HepG2 (cell line): Measurements from ENCODE around the gene ZNF670. TPM values are rescaled to one million over a fixed set of nuclear protein-coding genes. Genes with fewer than 3 reads are reported as not detected.

ENCODE experiments used
- CHD4 ChIP-seq: fragments of 200-600 bp; sonication (generic); IDR thresholded peaks from 2 replicates; pipeline ENCODE4 v1.7.0; 2017; ENCODE audit warnings: mild to moderate bottlenecking, low read length, borderline replicate concordance
- CREM ChIP-seq, 2 experiments: sonication (generic) in 1 of 2; formaldehyde crosslinking in 1 of 2; IDR thresholded peaks; 2 replicates each; pipeline versions ENCODE4 v1.4.0 to v1.6.1; 2016 to 2020; ENCODE audit warnings: antibody characterized with exemption in 1 of 2, mild to moderate bottlenecking in 1 of 2, missing genetic modification reagents in 1 of 2
- ELF3 ChIP-seq: IDR thresholded peaks from 2 replicates; pipeline ENCODE4 v1.6.1; 2016; ENCODE audit warnings: missing genetic modification reagents, missing compliant biosample characterization
- ERF ChIP-seq: IDR thresholded peaks from 2 replicates; pipeline ENCODE4 v1.6.1; 2018; ENCODE audit warnings: missing biosample characterization, missing genetic modification reagents
- EZH2 ChIP-seq: conservative IDR thresholded peaks from 2 replicates; pipeline ENCODE4 v1.6.1; 2012; ENCODE audit warnings: mild to moderate bottlenecking, low read depth, low read length, moderate library complexity
- GTF2F1 ChIP-seq: fragments of 150-350 bp; IDR thresholded peaks from 2 replicates; pipeline ENCODE4 v1.6.1; 2014; ENCODE audit warnings: low read length
- HDAC2 ChIP-seq: sonication (generic); formaldehyde crosslinking; IDR thresholded peaks from 2 replicates; pipeline ENCODE4 v1.4.0; 2020; ENCODE audit warnings: missing genetic modification reagents
- HNF4G ChIP-seq, 2 experiments: sonication (generic) in 1 of 2; formaldehyde crosslinking in 1 of 2; IDR thresholded peaks; 2 replicates each; pipeline versions ENCODE4 v1.4.0 to v1.6.1; 2011 to 2020; ENCODE audit warnings: borderline replicate concordance in 2 of 2, low read depth in 2 of 2, mild to moderate bottlenecking in 2 of 2, low read length in 1 of 2, missing genetic modification reagents in 1 of 2, moderate library complexity in 1 of 2
- HOMEZ ChIP-seq: IDR thresholded peaks from 2 replicates; pipeline ENCODE4 v1.6.1; 2016; ENCODE audit warnings: low read depth
- MBD4 ChIP-seq: IDR thresholded peaks from 2 replicates; pipeline ENCODE4 v1.6.1; 2012; ENCODE audit warnings: low read length, inconsistent platforms, borderline replicate concordance
- MEIS1 ChIP-seq: sonication (generic); formaldehyde crosslinking; IDR thresholded peaks from 2 replicates; pipeline ENCODE4 v1.9.0; 2021; ENCODE audit warnings: mild to moderate bottlenecking, missing genetic modification reagents, moderate library complexity, borderline replicate concordance
- PPARG ChIP-seq: conservative IDR thresholded peaks from 2 replicates; pipeline ENCODE4 v1.6.1; 2016; ENCODE audit warnings: missing biosample characterization, missing genetic modification reagents
- PTBP1 ChIP-seq: fragments of 200-400 bp; formaldehyde crosslinking; IDR thresholded peaks from 2 replicates; pipeline ENCODE4 v1.6.1; 2018; ENCODE audit warnings: low read length, low read depth; ENCODE audit not compliant: poor library complexity, severe bottlenecking
- SIN3A ChIP-seq: IDR thresholded peaks from 2 replicates; pipeline ENCODE4 v1.6.1; 2011; ENCODE audit warnings: low read depth, mild to moderate bottlenecking, control low read depth, low read length, borderline replicate concordance
- ZBTB49 ChIP-seq: sonication (generic); formaldehyde crosslinking; IDR thresholded peaks from 2 replicates; pipeline ENCODE4 v1.4.0; 2020; ENCODE audit warnings: missing genetic modification reagents, borderline replicate concordance
- ZMYM2 ChIP-seq: sonication (generic); formaldehyde crosslinking; IDR thresholded peaks from 2 replicates; pipeline ENCODE4 v1.8.0; 2022; ENCODE audit warnings: mild to moderate bottlenecking, missing genetic modification reagents
- ZMYM4 ChIP-seq: sonication (generic); formaldehyde crosslinking; IDR thresholded peaks from 2 replicates; pipeline ENCODE4 v1.8.1; 2023; ENCODE audit warnings: mild to moderate bottlenecking, missing genetic modification reagents
- ZNF451 ChIP-seq: sonication (generic); formaldehyde crosslinking; IDR thresholded peaks from 2 replicates; pipeline ENCODE4 v1.5.0; 2020; ENCODE audit warnings: mild to moderate bottlenecking, missing genetic modification reagents
- ZNF530 ChIP-seq: sonication (generic); formaldehyde crosslinking; IDR thresholded peaks from 2 replicates; pipeline ENCODE4 v1.5.0; 2020; ENCODE audit warnings: low read depth, mild to moderate bottlenecking, missing genetic modification reagents
- ZNF775 ChIP-seq: sonication (generic); formaldehyde crosslinking; IDR thresholded peaks from 2 replicates; pipeline ENCODE4 v1.4.0; 2020; ENCODE audit warnings: missing genetic modification reagents, mild to moderate bottlenecking, moderate library complexity, borderline replicate concordance
- polyA plus RNA-seq, 8 experiments: library from polyadenylated mRNA; depleted of rRNA in 3 of 8; stranded (reverse) in 7 of 8; unstranded in 1 of 8; fragments of >200 nt; fragmentation: Illumina TruSeq in 4 of 8; extraction: Trizol in 4 of 8; gene quantifications; 2 replicates each; pipeline versions ENCODE4 v1.2.1 to v1.2.3, GENCODE V29; 2011 to 2016; ENCODE audit warnings: low read depth in 4 of 8, missing spikeins in 1 of 8, mixed read lengths in 1 of 8; ENCODE audit not compliant: insufficient read depth in 1 of 8
- total RNA-seq, 5 experiments: library from RNA; depleted of rRNA; stranded (reverse); fragments of >200 nt; fragmentation: Illumina TruSeq; extraction: Trizol; gene quantifications; 2 replicates each; pipeline ENCODE4 v1.2.3, GENCODE V29; 2016; ENCODE audit warnings: low read depth in 1 of 5
- TF ChIP-seq, protein P1 (sequence below): sonication (generic); formaldehyde crosslinking; IDR thresholded peaks from 2 replicates; pipeline ENCODE4 v1.5.1; 2020; ENCODE audit warnings: mild to moderate bottlenecking, missing genetic modification reagents, borderline replicate concordance
- TF ChIP-seq, protein P2 (sequence below): sonication (generic); formaldehyde crosslinking; IDR thresholded peaks from 2 replicates; pipeline ENCODE4 v1.4.0; 2020; ENCODE audit warnings: missing genetic modification reagents

ZNF670 gene
- total and polyA plus RNA-seq, 2 of the 13 experiments (the other 11 are each of a cell fraction or from before 2014, with no cell fraction given) = 4.2 to 10.9 TPM

DNA sequence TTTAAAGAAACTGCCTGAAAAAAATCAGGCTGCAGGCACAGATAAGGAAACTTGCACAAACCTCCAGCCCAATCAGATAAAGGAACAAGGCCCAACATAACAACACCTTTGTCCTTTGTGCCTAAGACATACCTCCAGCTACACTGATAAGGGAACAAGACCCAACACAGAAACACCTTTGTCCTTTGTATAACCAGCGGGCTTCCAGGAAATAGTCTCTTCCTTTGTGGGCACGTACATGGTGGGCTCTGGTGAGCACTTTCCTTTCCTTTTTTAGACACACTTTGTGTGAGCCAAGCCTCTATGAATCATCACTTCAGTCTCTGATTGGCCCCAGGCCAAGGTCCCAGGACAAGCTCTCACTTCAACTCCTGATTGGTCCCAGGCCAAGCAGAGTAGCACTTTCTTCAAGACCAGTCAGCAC is 23.6 kb downstream of the ZNF670 start (continued):
- TF ChIP-seq EZH2 (no peak), GTF2F1 (no peak), ZNF530 (no peak), ZMYM4 (CRISPR knock-in tag) (peak; percentile 56), ERF (CRISPR knock-in tag) (peak; percentile 27; the same call in 1 of the 2 replicates), PTBP1 (no peak), HNF4G (IDR thresholded peaks at IDR 0.05; ENCODE audit: borderline replicate concordance, low read depth, low read length) (peak; percentile 55; the same call in 1 of the 2 replicates), HNF4G (CRISPR knock-in tag; IDR thresholded peaks at IDR 0.05; ENCODE audit: borderline replicate concordance, low read depth) (no peak), ELF3 (peak; percentile 95), SIN3A (no peak), MEIS1 (no peak), HOMEZ (CRISPR knock-in tag) (peak; percentile 83), HDAC2 (CRISPR knock-in tag) (peak; percentile 45), ZMYM2 (CRISPR knock-in tag) (no peak), ZNF451 (CRISPR knock-in tag) (no peak), CREM (IDR thresholded peaks at IDR 0.05) (peak; percentile 50; the same call in 1 of the 2 replicates), CREM (CRISPR knock-in tag; IDR thresholded peaks at IDR 0.05) (no peak), ZNF775 (CRISPR knock-in tag) (no peak), CHD4 (no peak), MBD4 (no peak), ZBTB49 (CRISPR knock-in tag) (no peak), PPARG (CRISPR knock-in tag) (0 out of 2 replicates have a peak, but pooled peaks have one; percentile 28)
- TF ChIP-seq, protein P1, sequence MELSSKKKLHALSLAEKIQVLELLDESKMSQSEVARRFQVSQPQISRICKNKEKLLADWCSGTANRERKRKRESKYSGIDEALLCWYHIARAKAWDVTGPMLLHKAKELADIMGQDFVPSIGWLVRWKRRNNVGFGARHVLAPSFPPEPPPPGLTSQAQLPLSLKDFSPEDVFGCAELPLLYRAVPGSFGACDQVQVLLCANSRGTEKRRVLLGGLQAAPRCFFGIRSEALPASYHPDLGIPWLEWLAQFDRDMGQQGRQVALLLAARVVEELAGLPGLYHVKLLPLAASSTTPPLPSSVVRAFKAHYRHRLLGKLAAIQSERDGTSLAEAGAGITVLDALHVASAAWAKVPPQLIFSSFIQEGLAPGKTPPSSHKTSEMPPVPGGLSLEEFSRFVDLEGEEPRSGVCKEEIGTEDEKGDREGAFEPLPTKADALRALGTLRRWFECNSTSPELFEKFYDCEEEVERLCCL (CRISPR knock-in tag) = no peak
- TF ChIP-seq, protein P2, sequence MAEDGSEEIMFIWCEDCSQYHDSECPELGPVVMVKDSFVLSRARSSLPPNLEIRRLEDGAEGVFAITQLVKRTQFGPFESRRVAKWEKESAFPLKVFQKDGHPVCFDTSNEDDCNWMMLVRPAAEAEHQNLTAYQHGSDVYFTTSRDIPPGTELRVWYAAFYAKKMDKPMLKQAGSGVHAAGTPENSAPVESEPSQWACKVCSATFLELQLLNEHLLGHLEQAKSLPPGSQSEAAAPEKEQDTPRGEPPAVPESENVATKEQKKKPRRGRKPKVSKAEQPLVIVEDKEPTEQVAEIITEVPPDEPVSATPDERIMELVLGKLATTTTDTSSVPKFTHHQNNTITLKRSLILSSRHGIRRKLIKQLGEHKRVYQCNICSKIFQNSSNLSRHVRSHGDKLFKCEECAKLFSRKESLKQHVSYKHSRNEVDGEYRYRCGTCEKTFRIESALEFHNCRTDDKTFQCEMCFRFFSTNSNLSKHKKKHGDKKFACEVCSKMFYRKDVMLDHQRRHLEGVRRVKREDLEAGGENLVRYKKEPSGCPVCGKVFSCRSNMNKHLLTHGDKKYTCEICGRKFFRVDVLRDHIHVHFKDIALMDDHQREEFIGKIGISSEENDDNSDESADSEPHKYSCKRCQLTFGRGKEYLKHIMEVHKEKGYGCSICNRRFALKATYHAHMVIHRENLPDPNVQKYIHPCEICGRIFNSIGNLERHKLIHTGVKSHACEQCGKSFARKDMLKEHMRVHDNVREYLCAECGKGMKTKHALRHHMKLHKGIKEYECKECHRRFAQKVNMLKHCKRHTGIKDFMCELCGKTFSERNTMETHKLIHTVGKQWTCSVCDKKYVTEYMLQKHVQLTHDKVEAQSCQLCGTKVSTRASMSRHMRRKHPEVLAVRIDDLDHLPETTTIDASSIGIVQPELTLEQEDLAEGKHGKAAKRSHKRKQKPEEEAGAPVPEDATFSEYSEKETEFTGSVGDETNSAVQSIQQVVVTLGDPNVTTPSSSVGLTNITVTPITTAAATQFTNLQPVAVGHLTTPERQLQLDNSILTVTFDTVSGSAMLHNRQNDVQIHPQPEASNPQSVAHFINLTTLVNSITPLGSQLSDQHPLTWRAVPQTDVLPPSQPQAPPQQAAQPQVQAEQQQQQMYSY = no peak
